NCI-H1436 (cell line): ENCODE measurements around the gene RIBC1.
"Not testable (repeated sequence)": the region's sequence is repeated elsewhere in the genome, so short reads cannot be mapped to it uniquely, and the experiment has no call there.

ENCODE experiments used
- DNase-seq: peaks from one replicate; lab custom pipeline; 2025; lab: John Stamatoyannopoulos, UW

The RIBC1 gene

DNA sequence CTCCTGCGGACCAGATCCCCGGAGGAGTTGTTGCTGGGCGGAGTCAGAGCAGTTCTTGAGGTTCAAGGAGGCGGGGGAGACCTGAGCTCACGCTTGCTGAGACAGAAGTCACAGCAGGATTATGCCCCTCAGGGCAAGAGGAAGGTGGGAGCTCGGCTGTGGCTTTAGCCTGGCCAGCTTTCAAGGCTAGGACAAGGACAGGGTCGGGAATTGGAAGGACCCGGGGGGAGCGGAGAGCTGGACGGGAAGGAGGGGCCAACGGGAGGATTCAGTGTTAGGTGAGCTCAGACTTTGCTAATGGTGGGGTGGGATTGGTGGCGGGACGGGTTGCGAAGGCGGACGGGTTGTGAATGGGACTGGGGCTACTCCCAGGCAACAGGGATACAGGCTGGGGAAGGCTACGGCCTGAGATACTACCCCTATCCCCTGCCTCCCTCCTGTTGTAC, at the start of gene RIBC1:
TSS of gene RIBC1 (plus strand) at position 13 of the 446 bp plus-strand sequence. CDS start 3,404 bp downstream, outside the sequence.
- no peak for DNase-seq

GRCh38 chrX:53373307-53373706, 49.4 kb upstream of the RIBC1 start:
- no peak for DNase-seq

DNA sequence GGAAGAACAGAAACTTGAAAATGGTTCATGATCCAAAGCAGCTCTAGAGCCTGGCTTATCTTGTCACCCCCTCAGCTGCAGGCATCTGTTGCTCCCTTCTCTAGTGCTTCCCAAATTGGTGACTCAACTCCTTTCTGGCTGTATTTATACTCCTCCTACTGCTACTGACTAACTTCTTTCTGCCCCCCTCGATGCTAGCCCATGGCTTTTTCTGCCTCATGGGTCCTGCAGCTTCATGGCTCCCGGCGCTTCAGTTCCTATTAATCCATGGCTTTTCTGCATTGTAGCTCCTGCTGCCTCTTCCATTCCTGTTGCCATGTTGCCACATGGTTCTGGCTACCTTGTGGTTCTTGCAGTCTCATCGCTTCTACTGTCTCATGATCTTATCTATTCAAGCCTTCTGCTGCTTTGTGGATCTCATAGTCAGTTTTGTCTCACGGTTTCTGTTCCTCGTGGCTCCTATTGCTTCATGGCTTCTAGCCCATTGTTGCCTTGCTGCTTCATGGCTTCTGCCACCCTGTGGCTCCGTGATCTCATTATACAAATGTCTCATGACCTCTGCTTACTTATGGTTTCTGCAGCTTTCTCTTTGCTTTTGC, 48.4 kb upstream of the RIBC1 start:
- no peak for DNase-seq

DNA sequence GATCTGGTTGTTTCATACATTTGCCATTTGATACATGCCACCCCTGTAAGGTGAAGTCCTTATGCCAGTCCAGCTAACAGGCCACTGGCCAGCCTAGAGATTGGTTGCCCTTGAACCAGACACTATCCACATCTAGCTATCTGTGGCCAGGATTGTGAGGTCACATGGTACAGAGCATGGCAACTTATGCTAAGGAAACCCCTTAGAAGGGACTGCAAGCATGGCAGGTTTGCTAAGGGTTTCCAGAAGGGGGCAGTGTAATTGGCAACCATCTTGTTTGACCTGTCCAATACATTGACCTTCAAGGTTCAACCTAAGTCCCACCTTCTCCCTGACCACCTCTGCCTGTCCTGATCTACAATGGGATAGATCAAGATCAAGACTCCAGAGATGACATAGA, 47.8 kb upstream of the RIBC1 start:
- no peak for DNase-seq

DNA sequence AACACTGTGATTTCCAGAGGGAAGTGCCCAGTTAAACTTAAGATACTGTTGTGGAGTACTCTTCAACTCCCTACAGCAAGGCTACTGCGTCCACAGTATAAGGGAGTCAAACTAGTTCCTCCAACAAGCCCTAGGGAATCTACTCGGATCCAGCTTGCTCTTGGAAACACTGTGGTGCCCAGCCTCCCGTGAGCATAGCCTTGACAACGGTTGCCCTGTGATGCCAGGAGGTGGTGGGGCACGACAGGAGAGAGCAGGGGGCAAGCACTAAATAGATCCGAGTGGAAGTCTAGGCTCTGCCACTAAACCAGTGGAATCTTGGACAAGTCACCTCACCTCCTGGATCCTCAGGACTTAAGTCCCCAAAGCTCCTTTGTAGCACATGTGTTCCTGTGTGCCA, 45.8 kb upstream of the RIBC1 start:
- DNase-seq: no peak

DNA sequence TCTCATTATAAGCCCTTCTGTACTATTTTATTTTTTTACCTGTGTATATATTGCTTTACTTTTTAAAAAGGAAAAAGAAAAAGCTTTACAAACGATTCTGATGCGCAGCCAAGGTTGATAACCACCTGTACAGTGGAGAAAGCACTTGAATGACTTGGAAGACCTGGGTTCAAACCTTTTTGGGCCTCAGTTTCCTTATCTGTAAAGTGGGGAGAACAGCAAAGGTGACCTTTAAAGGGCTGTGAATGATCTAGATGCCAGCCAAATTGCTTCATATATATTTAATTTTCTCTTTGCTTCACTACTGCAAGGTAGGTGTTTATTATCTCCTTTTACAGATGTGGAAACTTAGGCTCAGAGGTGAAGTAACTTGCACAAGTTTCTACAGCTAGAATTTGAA, 45.2 kb upstream of the RIBC1 start:
- no peak for DNase-seq

DNA sequence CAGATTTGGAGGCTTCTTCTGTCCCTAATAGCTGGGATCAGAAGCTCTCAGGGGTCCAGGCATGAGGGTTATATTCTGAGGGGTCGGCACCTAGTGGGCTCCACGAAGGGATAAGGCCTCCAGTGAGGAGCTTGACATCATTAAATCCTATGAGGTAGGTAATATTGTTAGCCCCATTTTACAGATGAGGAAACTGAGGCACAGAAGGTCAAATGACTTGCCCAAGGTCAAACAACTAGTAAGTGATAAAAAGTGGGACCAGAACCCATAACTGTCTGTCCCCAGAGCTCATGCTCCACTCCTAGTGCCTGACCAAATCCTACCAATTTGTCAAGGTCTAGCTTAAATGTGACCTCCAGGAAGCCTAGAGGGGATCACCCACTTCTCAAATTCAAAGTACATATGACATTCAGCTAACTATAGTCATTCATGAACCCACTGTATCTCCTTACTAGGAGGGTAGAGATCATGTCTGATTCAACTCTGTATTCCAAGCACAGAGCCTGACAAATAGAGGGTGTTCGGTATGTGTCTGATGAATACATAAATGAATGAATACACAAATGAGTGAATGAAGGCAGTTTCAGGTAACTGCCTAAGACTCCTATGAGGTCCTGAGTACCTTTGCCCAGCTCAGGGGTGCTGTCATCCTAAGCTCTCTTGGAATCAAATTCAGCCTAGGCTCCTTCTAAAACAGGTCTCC, 43.5 kb upstream of the RIBC1 start:
- DNase-seq: no peak

GRCh38 chrX:53379747-53380146, 42.9 kb upstream of the RIBC1 start:
- DNase-seq: no peak

DNA sequence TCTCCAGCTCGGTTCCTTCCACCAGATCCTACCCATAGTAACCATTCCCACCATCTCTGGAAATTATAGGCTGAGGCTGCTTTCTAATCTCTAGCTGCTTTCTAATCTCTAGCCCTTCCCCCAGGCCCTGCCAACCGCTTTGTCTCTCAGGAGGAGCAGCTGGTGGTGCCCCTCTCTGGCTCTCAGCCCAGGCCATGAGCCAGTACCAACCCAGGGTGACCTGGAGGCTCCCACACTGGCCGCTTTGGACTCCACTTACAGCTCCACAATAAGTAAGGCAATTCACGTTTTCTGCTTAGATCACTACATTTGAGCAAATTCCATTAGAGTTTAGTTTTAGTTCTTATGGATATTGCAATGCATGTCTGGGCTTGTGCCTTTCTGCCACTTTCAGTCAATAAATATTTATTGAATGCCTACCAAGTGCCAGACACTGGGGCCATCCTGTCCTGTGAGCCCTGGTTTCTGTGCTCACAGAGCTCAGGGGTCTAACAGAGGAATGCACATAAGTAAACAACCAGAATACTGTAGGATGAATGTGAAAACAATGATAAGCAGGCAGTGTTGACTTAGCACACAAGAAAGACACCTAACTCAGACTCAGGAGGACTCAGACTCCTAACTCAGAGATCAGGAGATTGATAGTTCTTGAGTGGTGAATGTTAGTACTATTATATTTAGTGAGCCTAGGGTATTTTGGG, 39.1 kb upstream of the RIBC1 start:
- no peak for DNase-seq

DNA sequence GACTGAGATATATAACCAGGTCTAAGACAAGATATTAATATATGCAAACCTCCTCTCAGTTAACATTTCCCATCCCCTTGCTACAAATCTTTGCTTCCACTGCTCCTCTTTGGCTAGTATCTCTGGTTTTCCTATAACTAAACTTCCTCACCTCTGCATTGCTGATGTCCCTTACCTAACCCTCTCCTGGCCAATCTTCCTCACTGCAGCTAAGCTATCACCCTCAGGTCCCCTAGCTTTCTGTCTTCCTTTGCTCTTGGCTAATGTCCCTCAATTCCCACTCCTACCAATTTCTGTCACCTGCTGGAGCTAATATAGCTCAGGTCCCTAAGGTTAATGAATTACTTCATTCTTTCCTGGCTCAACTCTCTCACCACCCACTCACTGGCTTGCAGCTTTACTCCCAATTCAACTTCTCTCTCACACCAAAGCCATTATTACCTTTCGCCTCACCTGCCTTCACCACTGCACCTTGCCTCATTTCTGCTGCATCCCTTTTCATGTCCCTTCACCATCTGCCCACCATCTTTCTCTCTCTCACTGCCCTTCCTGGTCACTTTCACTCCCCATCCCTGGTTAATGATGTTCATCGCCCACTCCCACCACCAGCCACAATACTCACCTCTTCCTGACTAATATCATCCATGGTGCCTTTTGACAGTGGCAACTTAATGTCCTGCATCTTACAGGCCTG, 26.9 kb upstream of the RIBC1 start:
- DNase-seq: no peak

- DNase-seq: no peak
Measured at GRCh38 chrX:53398216-53398615, 24.5 kb upstream of the RIBC1 start.

- DNase-seq: no peak
Measured at GRCh38 chrX:53403535-53403934, 19.1 kb upstream of the RIBC1 start.

- no peak for DNase-seq
Measured at GRCh38 chrX:53412446-53412845, 10.2 kb upstream of the RIBC1 start.

GRCh38 chrX:53420351-53420750, 2.3 kb upstream of the RIBC1 start:
- not testable (repeated sequence) for DNase-seq

DNA sequence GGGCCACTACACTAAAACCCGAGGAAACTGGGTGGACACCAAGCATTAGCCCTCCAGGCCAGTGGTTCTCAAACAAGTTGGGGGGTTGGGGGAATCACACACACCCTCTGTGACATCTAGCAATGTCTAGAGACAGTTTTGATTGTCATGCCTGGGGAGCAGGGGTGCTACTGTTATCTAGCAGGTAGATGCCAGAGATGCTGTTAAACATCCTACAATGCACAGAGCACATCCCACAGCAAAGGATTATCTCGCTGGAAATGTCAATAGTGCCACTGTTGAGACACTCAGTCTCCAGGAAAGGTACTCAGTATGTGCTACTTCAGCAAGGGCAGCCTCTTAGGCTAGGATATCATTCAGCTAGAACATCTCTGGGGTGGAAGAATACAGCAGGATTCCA, 1.5 kb upstream of the RIBC1 start:
- DNase-seq: no peak

GRCh38 chrX:53421772-53422085, 944 bp upstream of the RIBC1 start:
- DNase-seq: peak; percentile 59

DNA sequence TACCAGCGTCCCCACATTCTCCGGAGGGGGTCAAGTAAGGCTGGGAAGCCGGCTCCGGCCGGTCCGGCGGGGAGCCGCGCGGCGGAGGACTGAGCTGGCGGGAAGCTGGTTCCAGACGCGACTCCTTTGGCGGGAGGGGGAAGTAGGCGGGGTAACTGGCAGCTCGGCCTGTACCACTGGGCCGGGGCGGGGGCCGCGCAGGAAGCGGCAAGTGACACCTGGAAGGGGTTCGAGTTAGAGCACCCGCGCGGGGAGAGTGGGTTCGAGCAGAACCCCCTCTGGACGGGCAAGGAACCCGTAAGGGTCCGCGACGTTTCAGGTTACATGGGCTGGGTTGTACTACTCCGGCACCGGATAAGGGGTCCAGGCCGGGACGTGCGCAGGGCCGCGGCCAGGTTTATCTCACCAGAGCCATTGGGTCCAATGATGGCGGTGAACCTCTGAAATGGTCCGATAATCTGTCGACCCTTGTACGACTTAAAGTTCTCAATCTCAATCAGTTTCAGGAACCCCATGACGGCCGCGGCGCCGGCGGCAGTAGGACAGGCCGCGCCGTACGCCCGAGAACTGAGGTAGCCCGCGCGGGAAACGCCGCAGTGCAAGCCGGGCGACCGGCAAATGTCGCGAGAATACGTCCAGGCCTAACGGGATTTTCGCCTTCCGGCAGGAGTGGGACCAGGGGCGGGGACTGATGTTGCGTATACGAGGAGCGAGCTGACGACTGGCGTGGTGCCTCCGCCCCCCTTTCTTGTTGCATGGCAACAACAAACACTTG, 400 bp upstream of the RIBC1 start, which contains the start of gene SMC1A:
TSS of gene SMC1A (minus strand) at position 569 of the 775 bp plus-strand sequence. CDS start at position 515, 54 bp downstream.
- DNase-seq: peak; percentile 100

GRCh38 chrX:53429755-53430154, 7.1 kb downstream of the RIBC1 start:
- DNase-seq: no peak

GRCh38 chrX:53430231-53430630, 7.6 kb downstream of the RIBC1 start:
- no peak for DNase-seq

- peak; percentile 95 for DNase-seq
Measured at GRCh38 chrX:53433651-53434639, 11.3 kb downstream of the RIBC1 start, which contains the start of gene HSD17B10. TSS of gene HSD17B10 (minus strand) at chrX:53434370. CDS start at chrX:53434345, 25 bp downstream.
